ENCODE data around the gene OSBPL10.
"Not testable (repeated sequence)": the region's sequence is repeated elsewhere in the genome, so short reads cannot be mapped to it uniquely, and the experiment has no call there.

OSBPL10 gene

DNA sequence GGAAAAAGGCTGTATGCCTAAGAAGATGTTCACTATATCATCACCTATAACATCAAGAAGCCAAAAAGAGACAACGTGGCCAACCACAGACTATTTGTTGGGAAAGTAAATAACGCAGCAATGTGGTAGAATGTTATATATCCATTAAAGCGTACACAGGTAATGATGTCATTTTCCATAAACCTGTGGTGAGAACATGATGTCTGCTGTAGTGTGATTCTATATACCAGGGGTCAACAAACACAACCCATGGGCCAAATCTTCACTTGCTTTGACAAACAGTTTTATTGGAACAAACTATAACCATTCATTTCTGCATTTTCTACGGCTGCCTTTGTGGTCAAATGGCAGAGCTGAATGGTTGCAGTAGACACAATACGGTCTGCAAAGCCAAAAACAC, 287.7 kb downstream of the OSBPL10 start:
- no peak for DNase-seq

DNA sequence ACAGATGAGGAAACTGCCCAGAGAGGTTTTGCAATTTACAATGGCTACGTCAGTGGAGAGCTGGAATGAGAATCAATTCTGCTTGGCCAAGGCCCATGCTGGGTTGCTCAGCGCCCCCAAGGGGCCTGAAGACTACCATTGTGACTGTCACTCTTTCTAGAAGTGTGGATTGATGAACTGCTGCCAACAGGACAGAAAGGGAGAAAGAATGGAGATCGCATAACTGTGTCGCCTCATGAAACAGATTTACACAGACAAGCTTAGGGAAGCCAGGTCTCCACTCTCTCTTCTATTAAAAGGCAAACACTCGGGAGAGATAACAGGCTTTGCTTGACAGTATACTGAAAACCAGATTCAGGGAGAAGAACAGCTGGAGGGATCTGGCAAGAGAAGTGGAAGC, 288.3 kb downstream of the OSBPL10 start:
- DNase-seq = no peak

DNA sequence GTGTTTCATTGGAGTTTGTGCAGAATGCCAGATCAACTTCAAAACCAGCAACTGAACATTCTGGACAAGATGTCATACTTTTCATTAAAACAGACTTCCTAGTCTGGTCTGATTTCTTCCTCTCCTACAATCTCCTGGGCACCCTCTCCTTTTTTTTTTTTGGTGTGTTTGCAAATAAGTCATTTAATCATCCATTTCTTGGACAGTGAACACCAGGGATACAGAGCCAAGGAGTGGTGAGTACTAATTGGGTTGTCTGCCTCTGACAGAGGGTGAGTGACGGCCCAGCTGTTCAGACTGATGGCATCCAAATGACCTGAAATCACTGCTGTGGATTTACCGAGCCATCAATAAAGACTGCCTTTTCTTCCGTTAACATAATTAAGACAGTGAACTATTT, 290.3 kb downstream of the OSBPL10 start:
- DNase-seq = no peak

DNA sequence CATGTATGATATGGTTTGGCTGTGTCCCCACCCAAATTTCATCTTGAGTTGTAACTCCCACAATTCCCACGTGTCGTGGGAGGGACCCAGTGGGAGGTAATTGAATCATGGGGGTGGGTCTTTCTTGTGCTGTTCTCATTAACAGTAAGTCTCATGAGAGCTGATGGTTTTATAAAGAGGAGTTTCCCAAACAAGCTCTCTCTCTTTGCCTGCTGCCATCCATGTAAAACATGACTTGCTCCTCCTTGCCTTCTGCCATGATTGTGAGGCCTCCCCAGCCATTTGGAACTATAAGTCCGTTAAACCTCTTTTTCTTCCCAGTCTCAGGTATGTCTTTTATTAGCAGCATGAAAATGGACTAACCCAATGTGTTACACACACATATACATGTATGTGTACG, 291.5 kb downstream of the OSBPL10 start:
- DNase-seq = not testable (repeated sequence)

DNA sequence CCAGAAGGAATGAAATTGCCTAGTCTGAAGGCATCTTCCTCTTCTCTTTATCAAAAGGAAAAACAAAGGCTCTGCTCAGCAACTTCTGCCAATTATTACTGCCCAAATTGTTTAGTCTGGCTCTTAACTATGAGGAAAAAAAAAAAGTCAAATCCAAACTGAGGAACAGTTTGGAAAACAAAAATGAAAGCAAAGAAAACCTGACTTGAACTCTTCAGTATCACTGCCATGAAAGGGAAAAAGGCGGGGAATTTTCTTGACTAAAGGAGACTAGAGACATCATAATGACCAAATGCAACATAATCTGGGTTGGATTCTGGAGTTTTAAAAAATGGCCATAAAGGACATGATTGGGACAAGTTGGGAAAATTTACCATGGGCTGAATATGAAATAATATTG, 292.1 kb downstream of the OSBPL10 start:
- DNase-seq = no peak

DNA sequence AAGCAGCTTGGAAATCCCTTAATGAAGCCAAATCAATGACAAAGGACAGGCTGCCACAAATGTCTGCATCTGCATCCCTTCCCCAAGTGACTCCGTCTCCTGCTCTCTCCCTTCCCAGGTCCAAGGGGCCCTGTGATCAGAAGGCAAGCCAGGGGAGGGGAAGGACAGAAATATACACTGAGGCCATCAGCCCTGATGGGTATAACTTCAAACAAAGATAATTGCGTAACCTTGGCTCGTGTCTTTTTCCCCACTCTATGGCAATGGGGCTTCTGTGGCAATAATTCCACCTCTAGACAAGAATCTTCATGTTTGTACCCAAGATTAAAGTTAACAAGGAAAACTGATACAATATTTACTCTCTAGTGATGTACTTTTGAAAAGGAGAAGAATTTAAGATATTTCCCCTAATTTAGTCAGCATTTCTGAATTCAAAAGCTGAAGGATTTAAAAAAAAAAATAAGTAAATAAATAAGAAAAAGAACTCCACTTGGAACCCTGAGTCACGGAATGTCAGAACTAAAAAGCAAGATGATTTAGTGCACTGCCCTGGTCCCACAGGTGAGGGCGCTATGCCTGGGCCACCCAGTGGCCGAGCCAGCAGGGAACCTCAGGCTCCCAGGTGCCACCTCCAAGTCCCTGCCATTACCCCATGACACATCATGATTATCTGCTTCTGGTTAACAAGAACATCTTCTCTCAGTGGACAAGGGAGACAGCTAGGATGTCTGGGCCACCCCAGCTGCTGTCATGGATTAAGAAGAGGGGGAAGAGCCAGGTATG, 293.9 kb downstream of the OSBPL10 start:
- DNase-seq = no peak

DNA sequence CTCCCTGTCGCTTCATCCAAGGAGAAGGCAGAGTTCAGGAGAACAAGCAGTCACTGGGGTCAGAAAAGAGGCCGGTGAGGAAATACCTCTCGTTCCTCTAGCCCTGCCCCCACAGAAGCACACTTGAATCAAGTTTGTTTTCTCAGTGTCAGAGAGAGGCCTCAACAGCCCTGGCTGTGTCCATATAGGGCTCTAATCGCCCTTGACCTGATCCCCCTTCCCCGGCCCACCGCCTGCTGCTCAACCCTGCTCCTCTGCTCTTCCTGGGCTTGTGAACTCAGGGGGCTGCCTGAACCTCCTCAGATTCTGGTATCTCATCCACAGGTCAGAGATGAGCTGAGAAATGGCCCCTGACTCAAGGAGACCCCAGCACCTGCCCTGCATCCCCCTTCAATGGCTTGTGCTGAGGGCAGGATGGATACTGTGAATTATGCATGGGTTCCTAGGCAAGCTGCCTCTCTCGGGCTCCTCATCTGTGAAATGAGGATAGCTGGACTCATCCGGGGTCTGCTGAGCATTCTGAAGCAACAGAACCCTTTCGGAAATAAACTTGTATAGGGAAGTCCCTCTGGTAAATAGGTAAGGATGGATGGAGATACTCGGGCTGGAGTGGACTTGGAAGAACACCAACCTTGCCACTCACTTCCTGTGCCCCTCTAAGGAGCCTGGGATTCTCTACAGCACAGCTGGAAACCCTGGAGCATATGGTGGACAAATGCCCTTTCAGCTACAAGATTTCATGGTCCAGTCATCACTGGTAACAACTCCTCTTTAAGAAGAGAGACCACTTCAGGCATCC, 300.8 kb downstream of the OSBPL10 start:
- DNase-seq = no peak

DNA sequence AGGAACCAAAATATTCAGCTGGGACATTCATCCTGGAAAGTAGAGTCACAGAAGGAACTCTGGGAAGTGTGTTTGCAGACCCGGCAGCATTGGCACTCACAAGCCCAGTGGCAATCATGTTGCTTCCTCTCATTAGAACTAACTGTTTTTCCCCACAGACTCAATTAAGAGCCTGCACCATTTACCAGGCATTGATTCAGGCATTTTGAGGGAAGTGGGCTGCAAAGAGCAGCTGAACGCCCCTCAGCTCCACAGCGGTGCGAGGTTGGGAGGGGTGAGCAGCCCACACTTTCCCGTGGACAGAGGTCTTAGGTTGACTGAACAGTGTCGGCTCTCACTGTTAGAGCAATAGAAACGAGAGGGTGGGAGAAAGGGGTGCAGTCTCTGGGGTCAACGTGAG, 304.5 kb downstream of the OSBPL10 start:
- DNase-seq = no peak

DNA sequence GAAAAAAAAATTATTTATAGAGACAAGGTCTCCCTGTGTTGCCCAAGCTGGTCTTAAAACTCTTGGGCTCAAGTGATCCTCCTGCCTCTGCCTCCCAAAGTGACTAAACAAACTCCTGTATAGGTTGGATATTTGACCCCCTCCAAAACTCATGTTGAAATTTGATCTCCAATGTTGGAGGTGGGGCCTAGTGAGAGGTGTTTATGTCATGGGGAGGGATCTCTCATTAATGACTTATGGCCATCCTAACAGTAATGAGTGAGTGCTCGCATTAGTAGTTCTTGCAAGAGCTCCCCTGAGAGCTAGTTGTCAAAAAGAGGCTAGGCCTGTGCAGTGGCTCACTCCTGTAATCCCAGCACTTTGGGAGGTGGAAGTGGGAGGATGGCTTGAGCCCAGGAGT, 307.1 kb downstream of the OSBPL10 start:
- DNase-seq = no peak

DNA sequence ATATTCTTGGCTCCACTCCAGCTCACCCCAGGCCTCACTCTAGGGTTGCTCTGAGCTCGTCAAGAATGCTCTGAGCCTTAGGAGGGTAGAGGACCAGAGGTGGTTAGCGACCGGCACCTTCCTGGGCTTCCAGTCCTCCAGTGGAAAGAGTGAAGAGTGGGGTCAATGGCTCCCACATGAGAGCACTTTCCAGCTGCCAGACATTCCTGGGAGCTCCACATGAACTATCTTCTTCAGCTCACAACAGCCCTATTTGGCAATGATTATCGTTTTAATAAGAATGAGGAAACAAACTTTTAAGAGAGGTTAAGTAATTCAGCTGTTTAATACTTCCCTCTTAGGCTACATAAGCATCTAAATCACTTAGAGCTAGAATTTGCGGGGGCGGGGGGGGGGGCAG, 309.1 kb downstream of the OSBPL10 start:
- DNase-seq = no peak

DNA sequence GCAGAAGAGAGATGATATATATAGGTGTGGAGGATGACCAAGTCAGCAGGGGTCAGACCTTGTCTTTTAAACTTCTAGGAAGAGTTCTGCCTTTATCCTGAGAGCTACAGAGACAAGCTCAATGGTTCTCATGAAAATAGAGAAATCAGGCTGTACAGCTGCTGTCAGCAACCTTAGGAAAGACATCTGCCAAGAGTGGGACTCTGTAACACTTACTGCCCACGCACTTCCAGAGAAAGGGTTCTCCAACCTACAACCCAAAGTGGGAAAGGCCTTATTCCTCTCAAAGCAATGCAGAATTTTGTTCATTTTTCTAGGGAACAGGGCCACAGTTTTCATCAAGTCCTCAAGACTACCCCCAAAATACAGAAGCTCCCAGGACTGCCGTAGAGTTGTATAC, 309.6 kb downstream of the OSBPL10 start:
- DNase-seq = no peak

DNA sequence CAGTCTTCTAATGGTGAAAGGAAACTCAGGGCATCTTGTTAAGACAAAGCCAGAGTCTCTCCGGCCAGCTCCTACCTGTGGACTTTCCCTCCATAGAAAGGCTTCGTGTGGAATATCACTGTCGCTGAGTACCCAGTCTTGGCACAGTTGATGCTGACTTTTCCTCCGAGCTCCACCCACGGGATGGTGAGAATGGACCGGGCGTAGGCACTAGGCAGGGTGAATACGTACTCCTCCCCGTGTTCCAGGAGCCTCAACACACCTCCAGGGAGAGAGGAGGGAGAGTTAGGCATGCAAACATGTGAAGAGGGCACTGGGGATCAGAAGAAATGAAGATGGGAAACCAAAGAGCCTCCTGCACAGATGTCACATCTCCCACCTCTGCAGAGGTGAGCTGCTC, 310.3 kb downstream of the OSBPL10 start:
- DNase-seq = no peak

DNA sequence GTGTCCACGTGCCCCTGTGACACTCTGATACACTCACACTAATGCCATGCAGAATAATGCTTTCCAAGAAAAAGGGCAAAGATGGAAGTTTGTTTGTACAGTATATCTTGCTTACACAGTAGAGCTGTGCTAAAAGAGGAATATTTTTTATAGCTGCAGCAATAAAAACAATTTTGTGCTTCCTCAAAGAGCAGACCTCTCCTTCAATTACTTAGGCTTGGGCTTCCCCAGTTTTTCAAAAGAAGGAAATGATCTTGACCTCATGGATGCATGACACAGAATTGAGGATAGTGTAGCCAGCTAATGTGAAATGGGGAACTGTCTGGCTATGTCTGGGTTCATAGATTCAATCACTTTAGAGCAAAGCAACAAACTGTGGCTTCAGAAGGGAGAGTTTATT, 310.9 kb downstream of the OSBPL10 start:
- no peak for DNase-seq

DNA sequence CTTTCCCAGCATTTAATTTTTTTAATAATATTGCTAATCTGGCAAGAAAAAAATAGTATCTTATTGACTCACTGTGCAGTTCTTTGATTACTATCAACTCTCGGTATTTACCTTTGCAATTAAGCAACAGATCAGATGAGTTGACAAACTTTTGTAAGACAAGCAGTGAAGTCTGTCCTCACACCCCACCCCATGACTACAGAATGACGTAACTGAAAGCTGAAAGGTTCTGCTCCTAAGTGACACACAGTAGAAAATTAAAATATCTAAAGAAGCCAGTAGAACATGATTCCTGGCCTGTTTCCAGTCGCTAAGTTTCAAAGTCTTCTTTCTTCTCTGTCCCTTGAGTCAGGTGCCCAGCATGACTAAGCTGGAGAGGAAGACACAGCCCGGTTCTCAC, 312.8 kb downstream of the OSBPL10 start:
- no peak for DNase-seq

DNA sequence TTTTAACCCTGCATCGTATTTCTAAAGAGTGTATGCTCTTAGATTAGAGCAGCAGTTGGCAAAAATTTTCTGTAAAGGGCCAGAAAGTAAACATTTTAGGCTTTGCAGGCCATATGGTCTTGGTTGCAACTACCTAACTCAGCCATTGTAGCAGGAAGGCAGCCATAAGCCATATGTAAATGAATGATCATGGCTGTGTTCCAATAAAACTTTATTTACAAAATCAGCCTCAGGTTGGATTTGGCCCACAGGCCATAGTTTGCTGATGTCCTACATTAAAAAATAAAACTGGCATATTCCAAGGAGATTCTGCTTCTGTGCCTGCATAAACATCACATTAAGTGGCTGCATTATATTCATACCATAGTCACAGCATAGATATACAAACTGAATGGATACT, 313.5 kb downstream of the OSBPL10 start:
- DNase-seq = no peak

DNA sequence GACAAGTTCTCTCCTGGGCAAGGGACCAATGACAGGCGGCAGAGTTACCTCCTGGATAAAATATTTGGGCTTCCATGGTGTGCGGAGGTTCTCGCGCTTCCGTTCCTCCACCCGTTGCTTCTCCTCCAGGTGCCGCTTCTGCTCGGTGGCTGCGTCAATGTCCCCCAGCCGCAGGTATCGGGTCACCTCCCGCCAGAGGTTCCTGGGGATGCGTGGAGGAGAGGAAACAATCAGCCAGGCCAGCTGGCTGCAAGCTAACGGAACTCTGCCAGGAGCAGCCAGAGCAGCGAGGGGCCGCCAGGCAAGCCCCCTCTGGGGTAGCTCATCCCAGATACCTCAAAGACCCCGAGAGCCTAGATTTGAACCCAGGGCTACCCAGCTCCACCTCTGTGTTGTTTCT, 317.0 kb downstream of the OSBPL10 start:
- DNase-seq = no peak

DNA sequence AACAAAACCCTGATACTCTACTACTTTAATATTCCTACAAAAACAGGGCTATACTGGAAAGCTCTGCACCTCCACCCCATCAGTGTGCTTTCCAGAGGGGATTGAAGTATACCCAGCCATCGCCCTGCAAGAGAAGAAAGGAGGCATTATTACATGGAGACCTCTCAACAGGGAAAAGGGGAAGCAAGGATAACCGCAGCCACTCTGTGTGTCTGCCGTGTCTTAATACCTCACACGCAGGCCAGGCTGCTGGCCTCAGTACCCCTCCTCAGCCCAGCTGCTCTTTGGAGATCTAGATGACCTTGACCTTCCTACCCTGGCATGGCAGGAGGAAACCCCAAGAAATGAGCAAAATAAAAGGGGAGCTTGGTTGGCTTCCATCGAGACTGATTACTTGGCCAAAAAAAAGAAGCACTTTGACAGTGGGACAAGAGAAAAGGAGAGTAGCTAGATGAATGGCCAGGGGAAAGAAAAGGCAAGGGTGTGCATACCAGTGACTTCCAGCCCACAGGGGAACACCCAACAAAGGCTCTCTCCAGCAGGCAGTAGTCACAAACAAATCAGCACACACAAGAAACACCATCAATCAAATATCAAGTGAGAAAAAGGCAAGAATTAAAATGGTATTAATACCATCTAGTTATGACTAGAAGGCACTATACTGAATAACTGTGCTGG, 318.9 kb downstream of the OSBPL10 start:
- DNase-seq = no peak

DNA sequence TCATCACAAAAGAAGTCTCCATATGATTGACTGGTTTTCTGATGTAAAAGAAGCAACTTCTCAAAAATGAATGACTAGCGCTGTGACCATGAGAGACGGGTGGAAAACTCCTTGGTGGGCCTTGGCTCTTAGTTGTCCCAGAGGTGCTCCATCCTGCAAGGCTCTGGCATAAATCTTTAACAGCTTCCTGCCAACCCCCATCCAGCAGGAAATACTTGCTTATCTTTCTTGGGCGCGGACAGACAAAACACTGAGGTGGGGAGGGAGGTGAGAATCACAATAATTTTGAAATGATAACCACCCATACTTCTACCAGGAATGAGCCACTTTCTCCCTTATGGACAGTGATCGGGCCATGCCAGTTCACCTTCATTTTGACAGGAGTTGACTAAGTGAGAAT, 319.8 kb downstream of the OSBPL10 start:
- DNase-seq = no peak

DNA sequence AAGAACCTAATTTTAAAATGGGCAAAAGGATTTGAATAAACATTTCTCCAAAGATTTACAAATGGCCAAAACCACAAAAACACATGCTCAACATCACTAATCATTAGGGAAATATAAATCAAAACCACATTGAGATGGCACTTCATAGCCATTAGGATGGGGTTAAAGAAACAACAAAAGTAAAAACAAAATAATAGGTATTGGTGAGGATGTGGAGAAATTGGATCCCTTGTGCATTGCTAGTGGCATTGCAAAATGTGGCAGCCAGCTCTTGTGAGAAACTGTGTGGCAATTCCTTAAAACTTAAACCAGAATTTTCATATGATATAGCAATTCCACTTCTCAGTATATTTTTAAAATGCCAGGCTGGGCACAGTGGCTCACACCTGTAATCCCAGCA, 321.8 kb downstream of the OSBPL10 start:
- no peak for DNase-seq

DNA sequence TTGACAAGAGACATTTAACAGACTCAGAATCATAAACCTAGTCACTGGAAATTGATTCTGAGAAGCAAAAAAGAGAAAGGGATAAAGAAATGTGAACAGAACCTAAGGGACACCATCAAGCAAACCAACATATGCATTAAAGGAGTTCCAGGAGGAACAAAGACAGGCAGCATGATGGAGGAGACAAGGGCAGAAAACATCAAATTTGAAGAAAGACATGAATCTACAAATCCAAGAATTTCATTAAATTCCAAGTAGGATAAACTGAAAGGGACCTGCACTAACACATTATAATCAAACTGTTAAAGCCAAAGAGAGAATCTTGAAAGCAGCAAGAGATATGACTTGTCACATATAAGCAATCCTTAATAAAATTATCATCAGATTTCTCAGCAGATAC, 326.1 kb downstream of the OSBPL10 start:
- DNase-seq = no peak

DNA sequence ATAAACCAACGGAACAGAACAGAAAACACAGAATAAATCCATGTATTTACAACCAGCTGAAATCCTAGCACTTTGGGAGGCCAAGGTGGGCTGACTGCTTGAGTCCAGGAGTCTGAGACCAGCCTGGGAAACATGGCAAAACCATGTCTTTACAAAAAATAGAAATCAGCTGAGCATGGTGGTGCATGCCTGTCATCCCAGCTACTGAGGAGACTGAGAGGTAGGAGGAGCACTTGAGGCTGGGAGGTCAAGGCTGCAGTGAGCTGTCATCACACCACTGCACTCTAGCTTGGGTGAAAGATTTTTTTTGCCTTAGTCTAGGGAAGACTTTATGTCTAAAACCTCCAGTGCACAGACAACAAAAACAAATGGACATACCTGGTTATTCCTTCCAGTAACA, 327.6 kb downstream of the OSBPL10 start:
- DNase-seq = no peak

DNA sequence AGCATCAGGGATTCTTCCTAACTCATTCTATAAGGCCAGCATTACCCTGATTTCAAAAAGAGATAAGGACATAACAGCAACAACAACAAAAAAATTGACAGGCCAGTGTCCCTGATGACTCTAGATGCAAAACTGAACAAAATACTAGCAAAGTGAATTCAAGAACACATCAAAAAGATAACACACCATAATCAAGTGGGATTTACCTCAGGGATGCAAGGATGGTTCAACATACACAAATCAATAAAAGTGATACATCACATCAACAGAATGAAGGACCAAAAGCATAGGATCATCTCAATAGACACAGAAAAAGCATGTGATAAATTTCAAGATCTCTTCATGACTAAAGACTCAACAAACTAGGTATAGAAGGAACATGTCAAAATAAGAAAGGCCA, 328.8 kb downstream of the OSBPL10 start:
- no peak for DNase-seq

DNA sequence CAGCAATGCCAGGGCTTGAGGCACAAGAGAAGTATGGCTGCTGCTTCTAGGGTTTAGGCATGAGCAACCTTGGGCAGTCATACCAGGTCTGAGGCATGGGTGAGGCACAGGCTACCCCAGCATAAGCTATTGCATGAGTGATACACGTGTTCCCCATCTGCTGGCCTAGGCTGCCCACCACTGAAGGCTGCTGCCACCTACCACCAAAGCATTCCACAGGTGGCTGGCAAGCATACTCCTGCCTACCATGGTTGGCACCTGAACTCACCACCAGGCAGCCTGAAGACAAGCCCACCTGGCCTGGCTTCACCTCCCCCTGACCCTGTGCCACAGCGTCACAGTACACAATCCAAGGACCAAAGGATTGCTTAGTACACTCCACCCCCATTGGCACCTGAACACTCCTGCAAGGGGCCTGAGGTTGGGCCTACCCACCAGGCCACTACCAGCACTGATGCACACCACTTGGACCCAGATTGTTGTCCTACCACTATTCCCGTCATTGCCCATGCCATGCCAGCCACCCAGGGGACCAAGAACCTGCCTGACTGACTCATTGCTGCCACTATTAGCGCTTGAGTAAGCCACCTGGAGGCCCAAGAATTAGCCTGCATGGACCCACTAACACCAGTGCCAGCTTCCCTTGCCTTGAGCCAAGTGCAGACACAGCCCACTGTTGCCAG, 332.6 kb downstream of the OSBPL10 start:
- DNase-seq = no peak

Measured in effector CD4-positive, alpha-beta T cell (primary cell).